BE2C (cell line): Measurements from ENCODE around the gene CD52.

Experiments
- DNase-seq: peaks from one replicate; pipeline ENCODE4 v3.0.0-alpha.2; 2020
- H3K27me3 ChIP-seq: fragments of 250-450 bp; sonication (Bioruptor Pico); 2 replicates; pipeline ENCODE4 v1.5.1; 2020; ENCODE audit warnings: mild to moderate bottlenecking
- H3K36me3 ChIP-seq: fragments of 250-450 bp; sonication (Bioruptor Pico); 2 replicates; pipeline ENCODE4 v1.5.1; 2020; ENCODE audit warnings: mild to moderate bottlenecking
- H3K4me1 ChIP-seq: fragments of 250-450 bp; sonication (Bioruptor Pico); 2 replicates; pipeline ENCODE4 v1.5.1; 2020
- H3K4me3 ChIP-seq: 2 replicates; pipeline ENCODE4 v1.5.1; 2011; ENCODE audit warnings: low read depth, low read length
- H3K9me3 ChIP-seq: fragments of 250-450 bp; sonication (Bioruptor Pico); 2 replicates; pipeline ENCODE4 v1.5.1; 2020
- CTCF ChIP-seq: IDR thresholded peaks from 2 replicates; pipeline ENCODE4 v1.5.1; 2012; ENCODE audit warnings: mild to moderate bottlenecking, low read depth, low read length

CD52 gene

GRCh38 chr1:26360807-26361604 is 43.2 kb downstream of the CD52 start:
- Histone ChIP-seq H3K4me3 (no peak overlapping the region), H3K36me3 (no peaks in the 10 kb centered on the region), H3K4me1 (no peaks in the 10 kb centered on the region), H3K9me3 (no peaks in the 10 kb centered on the region), H3K27me3 (peaks cover 24% of the 10 kb centered on the region)
- TF ChIP-seq CTCF = no peak
- no peak for DNase-seq

GRCh38 chr1:26361605-26362122 is 43.9 kb downstream of the CD52 start:
- H3K4me1 ChIP-seq = no peaks in the 10 kb centered on the region

GRCh38 chr1:26362331-26362730 is 44.6 kb downstream of the CD52 start:
- peaks cover 24% of the 10 kb centered on the region for H3K27me3 ChIP-seq
- H3K4me3 ChIP-seq = no peak overlapping the region
- H3K4me1 ChIP-seq = no peaks in the 10 kb centered on the region
- no peaks in the 10 kb centered on the region for H3K9me3 ChIP-seq
- no peak for TF ChIP-seq CTCF
- no peaks in the 10 kb centered on the region for H3K36me3 ChIP-seq
- no peak for DNase-seq

More at GRCh38 chr1:26361605-26362122, 43.9 kb downstream of the CD52 start:
- Histone ChIP-seq H3K9me3 (no peaks in the 10 kb centered on the region), H3K27me3 (peaks cover 24% of the 10 kb centered on the region), H3K4me3 (no peak overlapping the region), H3K36me3 (no peaks in the 10 kb centered on the region)
- no peak for DNase-seq
- TF ChIP-seq CTCF = no peak

- peaks cover 22% of the 10 kb centered on the region for H3K27me3 ChIP-seq
- DNase-seq = peak; percentile 80
- H3K36me3 ChIP-seq = no peaks in the 10 kb centered on the region
- TF ChIP-seq CTCF = peak; percentile 81
- H3K9me3 ChIP-seq = no peaks in the 10 kb centered on the region
- H3K4me3 ChIP-seq = no peak overlapping the region
- no peaks in the 10 kb centered on the region for H3K4me1 ChIP-seq
Measured at GRCh38 chr1:26363549-26364448, 46.0 kb downstream of the CD52 start.

- no peak overlapping the region for H3K4me3 ChIP-seq
- TF ChIP-seq CTCF = no peak
- H3K27me3 ChIP-seq = peaks cover 14% of the 10 kb centered on the region
- no peaks in the 10 kb centered on the region for H3K9me3 ChIP-seq
- H3K36me3 ChIP-seq = no peaks in the 10 kb centered on the region
- DNase-seq = no peak
- no peaks in the 10 kb centered on the region for H3K4me1 ChIP-seq
Measured at GRCh38 chr1:26364956-26365355, 47.2 kb downstream of the CD52 start.

GRCh38 chr1:26367441-26367840 is 49.7 kb downstream of the CD52 start:
- Histone ChIP-seq H3K4me3 (no peak overlapping the region), H3K36me3 (no peaks in the 10 kb centered on the region), H3K4me1 (no peaks in the 10 kb centered on the region), H3K9me3 (no peaks in the 10 kb centered on the region), H3K27me3 (no peaks in the 10 kb centered on the region)
- TF ChIP-seq CTCF = no peak
- no peak for DNase-seq
